Stimulated activated CD8-positive, alpha-beta memory T cell treated with anti-CD3 and anti-CD28 coated beads, Interleukin-7, amount 100 ng/mL, for 48 hours (primary cell): ENCODE measurements around the gene FLOT2.

ENCODE experiments used
- DNase-seq, 2 donors: peaks; one replicate each; pipeline ENCODE4 v3.0.0-alpha.2; 2020; ENCODE audit warnings: low read depth in 1 of 2; ENCODE audit errors: extremely low read depth in 1 of 2

Gene FLOT2

DNA sequence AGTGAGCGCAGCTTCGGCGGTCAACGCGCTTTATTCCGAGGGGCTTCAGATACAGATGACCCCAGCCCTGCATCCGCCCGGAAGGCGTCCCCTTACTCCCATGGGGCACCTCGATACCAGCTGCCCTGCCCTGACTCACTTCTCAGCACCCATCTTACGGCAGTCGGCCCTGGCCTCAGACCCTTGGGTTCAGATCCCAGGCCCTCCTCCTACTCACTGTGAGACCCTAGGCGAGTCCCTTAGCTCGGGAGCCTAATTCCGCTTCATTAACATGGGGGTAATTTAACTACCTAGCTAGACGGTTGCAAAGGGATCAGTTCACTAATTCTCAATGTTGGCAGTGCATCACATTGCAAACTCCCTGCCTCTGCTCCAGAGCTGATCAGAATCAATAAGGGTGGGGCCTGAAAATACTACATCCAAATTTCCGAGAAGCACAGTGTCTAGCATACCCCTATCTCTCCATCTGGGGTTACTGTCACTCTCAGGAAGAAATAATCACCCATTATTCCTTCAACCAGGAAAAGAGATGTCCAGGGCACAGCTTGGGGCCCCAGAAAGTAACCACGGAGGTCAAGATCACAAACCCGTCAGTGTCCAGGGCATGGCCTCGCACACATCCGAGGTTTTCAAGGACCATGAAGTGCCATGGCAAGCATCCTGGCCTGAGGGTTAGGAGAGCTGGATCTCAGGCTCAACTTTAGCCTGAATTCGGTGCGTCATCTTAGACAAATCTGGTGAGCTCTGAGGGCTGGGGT is 415 bp upstream of the FLOT2 start:
- no peak for DNase-seq

- no peak for DNase-seq
These were observed 1.0 kb downstream of the FLOT2 start for GRCh38 chr17:28896491-28896883.

DNA sequence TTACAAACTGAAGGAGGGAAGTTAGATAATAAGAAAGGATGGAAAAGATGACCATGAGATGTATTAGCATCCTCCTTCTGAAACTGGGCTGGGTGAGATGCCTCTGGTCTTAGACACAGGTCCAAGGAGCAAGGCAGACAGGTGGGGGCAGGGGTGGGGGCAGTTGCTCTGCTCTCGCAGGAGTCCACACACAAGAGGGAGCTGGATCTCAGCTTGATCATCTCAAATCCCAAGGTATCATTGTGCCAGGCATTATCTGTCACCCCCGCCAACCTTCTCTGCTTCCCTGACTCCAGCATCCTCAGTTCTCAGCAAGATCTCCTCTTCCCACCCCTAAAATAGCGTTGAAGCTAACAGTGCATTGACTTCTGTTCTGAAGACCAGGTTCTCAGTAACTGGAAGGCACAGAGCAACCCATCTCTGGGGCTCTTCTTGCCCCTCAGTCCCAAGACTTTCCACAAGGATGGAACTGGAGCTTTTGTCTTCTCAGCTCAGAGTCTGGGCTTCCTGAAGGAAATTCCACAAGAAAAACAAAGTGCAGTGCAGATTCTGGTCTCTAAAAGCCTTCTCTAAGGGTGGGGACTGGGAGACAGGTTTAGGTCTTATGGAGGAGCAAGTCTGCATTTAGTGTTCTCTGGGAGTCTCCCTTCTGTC is 1.6 kb downstream of the FLOT2 start:
- DNase-seq: no peak

DNA sequence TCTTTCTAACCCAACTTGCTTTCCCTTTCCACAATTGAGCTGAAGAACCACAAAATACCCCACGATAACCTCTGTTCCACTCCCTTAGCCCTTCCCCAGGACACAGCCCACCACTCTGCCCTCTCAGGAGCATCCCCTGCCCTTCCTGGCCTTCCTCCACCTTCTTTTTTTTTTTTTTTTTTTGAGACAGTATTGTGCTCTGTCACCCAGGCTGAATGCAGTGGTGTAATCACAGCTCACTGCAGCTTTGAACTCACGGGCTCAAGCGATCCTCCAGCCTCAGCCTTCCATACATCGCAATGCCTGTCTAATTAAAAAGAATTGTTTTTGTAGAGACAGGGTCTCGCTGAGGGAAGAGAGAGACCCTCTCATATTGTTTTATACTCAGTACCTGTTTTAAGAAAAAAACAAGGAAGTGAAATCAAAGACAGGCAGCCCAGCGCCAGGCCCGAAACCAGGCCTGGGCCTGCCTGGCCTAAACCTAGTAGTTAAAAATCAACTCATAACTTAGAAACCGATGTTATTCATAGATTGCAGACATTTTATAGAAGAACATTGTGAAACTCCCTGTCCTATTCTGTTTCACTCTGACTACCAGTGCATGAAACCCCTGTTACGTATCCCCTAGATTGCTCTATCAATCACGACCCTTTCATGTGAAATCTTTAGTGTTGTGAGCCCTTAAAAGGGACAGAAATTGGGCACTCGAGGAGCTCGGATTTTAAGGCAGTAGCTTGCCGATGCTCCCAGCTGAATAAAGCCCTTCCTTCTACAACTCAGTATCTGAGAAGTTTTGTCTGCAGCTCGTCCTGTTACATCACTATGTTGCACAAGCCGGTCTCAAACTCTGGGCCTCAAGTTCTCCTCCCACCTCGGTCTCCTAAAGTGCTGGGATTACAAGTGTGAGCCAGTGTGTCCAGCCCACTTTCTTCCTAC is 4.0 kb downstream of the FLOT2 start:
- peak in 1 of 2 donors; percentile 34 for DNase-seq

GRCh38 chr17:28892024-28892423 is 5.5 kb downstream of the FLOT2 start:
- DNase-seq: no peak

DNA sequence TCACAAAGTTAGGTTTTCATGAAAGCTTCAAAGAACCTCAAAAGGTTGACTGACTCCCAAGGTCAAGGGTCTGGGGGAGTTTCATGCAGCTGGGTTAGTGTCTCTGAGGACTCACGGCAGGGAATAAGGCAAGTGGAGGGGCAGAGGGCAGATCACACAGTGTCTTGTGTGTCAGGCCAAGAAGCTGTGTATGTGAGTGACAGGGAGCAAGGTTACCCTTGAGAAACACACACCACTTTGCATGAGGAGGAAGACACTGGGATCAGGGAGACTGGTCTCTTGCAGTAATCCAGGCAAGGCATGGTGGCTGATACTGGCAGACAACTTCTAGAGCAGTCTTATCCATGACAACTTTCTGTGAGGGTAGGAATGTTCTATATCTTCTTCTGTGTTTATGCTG is 6.3 kb downstream of the FLOT2 start:
- no peak for DNase-seq

DNA sequence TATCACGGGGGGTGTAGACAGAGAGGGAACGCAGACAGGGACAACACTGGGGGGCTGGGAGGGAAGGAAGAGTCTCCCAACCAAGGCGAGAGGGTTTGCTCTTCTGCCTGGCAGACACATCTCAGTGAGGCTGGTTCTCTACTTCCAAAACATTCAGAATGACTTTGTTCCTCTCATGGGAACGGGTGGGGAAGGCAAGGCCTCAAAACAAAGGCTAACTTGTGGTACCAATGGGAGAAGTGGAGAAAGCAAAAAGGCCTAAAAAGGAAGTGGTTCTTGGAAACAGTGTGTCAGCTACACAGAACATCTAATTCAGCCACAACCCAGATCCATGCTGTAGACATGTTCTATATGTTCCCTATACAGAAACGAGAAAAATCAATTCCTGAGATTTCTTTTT is 7.5 kb downstream of the FLOT2 start:
- DNase-seq: no peak

DNA sequence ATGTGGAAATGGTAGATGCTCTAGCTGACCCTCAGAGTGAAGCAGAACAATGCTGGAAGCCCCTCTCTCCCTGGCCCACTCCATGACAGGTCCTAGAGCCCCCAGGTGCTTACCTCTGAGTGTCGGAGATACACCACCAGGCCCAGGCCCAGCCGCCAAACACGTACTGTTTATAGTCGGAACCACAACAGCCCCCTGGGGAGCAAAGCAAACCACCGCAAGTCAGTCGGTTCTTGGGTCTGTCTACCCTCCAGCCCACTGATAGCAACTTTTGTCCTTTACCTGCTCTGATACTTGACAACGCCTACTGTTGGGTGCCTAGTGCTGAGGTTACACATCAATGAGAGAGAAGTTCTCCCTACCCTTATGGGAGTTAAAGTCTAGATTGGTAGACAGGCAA is 8.7 kb downstream of the FLOT2 start:
- no peak for DNase-seq

- DNase-seq: no peak
These were observed 9.6 kb downstream of the FLOT2 start for GRCh38 chr17:28887871-28888471.

DNA sequence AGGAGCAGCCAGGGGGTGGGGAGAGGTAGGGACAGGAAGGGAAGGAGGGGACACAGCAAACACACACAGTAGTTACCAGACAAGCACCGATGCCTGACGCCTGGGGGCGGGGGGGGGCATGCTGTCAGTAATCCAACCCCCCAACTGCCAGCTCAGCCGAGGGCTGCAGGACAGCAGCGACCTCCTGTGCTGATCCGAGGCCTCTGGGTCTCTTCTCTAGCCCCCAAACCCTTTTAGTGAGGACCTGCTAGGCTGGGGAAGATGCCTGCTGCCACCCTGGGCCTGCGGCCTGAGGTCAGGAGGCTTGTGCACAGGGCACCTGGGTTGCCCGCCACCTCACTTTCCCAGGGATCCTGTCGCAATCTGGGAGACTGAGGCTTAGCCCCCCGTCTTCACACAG is 11.6 kb downstream of the FLOT2 start:
- no peak for DNase-seq

GRCh38 chr17:28885363-28885762 is 12.2 kb downstream of the FLOT2 start:
- no peak for DNase-seq

DNA sequence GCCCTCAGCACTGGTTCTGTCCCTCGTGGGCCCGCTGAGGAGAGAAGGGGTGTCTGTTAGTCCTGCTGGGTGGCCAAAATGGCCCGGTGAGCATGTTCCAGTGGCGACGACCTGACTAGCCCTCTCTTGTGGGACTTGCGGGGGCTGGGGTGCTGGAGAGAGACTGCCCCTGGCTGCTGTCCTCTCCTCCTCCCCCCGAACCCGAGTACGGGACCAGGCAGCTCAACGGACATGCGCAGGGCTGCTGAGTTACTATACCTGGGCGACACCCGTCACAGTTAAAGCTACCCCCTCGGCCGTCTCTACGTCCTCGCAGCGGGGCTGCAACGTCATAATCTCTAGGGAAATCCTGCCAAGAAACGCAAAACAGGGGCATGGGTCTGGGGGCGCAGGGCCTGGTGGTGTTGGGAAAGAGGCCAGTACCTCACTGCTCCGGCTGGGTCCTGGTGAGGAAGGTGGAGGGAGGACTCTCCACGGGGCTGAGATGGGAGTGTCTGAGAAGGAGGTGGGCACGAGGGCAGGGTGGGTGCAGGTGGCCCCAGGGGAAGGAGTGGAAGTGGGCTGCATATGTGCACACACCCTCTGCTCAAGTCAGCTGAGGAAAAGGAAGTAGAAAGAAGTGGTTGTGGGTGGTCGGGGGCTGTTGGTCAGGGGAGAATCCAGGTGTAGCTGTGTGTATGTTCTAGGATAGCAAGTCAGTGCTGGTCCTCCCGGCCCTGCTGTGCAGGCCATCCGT is 13.4 kb downstream of the FLOT2 start:
- no peak for DNase-seq

- DNase-seq: no peak
These were observed 15.2 kb downstream of the FLOT2 start for GRCh38 chr17:28882154-28882895.

DNA sequence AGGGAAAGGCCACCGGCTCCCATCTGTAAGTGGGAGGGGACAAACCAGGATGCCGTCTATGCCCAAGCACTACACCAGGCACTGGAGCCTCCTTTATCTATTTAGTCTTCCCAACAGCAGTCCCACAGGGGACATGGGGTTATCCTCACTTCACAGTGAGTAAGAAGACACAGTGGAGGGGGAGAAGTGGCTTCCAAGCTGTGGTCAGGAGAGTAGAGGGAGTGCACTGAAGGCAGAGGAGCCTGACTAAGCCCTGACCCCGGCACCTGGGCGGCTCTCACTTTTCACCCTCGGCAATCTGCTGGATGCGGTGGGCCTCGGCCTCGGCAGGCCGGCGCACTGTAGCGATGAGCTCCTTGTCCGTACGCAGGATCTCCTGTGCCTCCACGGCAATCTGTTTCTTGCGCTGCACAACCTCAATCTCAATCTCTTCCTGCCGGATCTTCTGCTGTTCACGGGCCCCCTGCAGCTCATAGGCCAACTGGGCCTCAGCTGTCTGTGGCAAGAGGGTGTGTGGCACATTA is 15.9 kb downstream of the FLOT2 start:
- no peak for DNase-seq

GRCh38 chr17:28880572-28880945 is 17.0 kb downstream of the FLOT2 start:
- no peak for DNase-seq

GRCh38 chr17:28879886-28880571 is 17.5 kb downstream of the FLOT2 start:
- DNase-seq: no peak

DNA sequence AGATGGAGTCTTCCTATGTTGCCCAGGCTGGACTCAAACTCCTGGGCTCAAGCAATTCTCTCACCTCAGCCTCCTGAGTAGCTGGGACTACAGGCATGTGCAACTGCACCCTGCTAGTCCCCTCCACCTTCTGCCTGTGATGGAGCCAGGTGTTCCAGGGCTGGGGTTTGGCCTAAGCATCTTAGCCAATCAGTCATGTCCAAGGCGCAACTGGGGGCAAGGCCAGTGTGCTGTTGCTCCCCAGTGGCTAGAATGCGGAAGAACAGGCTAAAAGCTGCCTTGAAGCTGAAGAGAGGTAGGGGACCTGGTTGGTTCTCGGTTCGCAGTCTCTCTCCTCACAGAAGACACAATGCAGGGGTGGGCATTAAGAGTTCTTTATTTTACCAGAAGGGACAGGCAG is 18.6 kb downstream of the FLOT2 start:
- no peak for DNase-seq

- DNase-seq: no peak
These were observed 19.2 kb downstream of the FLOT2 start for GRCh38 chr17:28878158-28878910.
